Stimulated activated naive CD8-positive, alpha-beta T cell treated with anti-CD3 and anti-CD28 coated beads, Interleukin-15, Interleukin-2, amounts not matched to agents 100 U/mL and 50 U/mL, for 24 hours (primary cell): Measurements from ENCODE around the gene HNRNPL.
"Not testable (repeated sequence)": the region's sequence is repeated elsewhere in the genome, so short reads cannot be mapped to it uniquely, and the experiment has no call there.

Experiments used
- ATAC-seq: fragments of 150-1000 bp; cut with Tn5 transposase; one replicate; pipeline ENCODE4 v1.10.0; 2021
- DNase-seq: peaks from one replicate; pipeline ENCODE4 v3.0.0; 2021

The HNRNPL gene

DNA sequence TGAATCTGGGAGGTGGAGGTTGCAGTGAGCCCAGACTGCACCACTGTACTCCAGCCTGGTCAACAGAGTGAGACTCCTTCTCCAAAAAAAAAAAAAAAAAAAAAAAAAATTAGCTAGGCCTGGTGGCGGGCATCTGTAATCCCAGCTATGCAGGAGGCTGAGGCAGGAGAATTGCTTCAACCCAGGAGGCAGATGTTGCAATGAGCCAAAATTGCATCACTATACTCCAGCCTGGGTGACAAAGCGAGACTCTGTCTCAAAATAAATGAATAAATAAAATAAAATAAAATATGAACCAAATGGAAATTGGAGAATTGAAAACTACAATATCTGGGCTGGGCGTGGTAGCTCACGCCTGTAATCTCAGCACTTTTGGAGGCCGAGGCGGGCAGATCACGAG, 20.6 kb downstream of the HNRNPL start:
- not testable (repeated sequence) for DNase-seq, ATAC-seq

DNA sequence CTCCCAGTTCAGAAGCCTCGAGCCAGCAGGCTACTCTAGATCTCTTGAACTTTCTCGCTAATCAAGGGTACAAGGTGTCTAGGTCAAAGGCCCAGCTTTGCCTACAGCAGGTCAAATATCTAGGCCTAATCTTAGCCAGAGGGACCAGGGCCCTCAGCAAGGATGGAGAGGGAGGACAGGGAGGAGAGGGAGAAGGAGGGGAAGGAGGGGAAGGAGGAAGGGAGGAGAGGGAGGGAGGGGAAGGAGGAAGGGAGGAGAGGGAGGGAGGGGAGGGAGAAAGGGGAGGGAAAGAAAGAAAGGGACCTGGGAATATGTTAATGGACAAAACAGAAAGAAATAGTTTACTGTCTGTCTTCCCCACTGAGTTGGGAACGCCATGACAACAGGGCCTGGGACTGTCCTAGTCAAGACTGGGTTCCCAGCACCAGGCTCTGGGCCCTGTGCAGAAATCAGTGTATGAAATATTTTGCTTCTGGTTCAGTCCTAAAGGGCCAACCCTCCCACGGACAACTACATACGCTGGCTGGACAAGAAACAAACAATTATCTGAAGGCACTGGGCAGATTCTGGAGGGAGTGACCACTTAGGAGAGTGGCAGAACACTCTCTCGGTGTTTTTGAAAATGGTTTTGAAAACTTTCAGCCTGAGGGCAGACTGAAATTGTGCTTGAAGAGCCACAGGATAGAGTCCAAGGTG, 22.8 kb downstream of the HNRNPL start:
- ATAC-seq, result no peak
- no peak for DNase-seq

DNA sequence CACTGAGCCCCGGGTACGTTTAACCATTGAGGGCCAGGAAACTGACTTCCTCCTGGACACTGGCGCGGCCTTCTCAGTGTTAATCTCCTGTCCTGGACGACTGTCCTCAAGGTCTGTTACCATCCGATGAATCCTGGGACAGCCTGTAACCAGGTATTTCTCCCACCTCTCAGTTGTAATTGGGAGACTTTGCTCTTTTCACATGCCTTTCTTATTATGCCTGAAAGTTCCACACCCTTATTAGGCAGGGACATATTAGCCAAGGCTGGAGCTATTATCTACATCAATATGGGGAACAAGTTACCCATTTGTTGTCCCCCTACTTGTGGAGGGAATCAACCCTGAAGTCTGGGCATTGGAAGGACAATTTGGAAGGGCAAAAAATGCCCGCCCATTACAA, 23.9 kb downstream of the HNRNPL start:
- DNase-seq, ATAC-seq: not testable (repeated sequence)

DNA sequence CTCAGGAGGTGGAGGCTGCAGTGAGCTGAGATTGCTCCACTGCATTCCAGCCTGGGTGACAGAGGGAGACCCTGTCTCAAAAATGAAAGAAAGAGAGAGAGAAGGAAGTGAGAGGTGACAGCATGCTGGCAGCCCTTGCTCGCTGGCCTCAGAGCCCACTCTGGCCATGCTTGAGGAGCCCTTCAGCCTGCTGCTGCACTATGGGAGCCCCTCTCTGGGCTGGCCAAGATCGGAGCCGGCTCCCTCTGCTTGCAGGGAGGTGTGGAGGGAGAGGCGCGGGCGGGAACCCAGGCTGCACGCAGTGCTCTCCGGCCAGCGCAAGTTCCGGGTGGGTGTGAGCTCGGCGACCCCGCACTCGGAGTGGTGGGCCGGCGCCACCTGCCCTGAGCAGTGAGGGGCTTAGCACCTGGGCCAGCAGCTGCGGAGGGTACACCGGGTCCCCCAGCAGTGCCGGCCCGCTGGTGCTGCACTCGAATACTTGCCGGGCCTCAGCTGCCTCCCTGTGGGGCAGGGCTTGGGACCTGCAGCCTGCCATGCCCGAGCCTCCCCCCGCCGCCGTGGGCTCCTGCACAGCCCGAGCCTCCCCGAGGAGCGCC, 28.5 kb downstream of the HNRNPL start:
- not testable (repeated sequence) for DNase-seq

DNA sequence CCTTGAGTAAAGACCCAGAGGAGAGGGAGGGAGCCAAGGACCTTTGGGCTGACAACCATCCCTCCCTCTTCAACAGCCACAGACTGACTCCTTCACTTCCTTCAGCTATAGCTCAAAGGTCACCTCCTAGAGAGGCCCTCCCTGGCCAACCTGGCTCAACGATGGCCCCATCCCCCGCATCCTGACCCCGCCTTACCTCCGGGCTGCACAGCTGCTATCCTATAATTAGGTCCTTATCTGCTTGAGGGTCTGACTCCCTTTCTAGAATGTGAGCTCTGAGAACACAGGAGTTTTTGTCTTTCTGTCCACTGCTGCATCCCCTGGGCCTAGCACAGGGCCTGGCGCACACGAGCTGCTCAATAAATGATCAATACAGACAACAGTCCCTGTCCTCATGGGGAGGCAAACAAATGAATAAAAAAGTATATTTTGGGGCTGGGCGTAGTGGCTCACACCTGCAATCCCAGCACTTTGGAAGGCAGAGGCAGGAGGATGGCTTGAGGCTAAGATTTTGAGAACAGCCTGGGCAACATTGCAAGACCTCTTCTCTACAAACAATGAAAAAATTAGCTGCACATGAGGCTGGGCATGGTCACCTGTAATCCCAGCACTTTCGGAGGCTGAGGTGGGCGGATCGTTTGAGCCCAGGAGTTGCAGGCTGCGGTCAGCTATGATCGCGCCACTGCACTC, 30.4 kb downstream of the HNRNPL start:
- peak; percentile 23 for ATAC-seq
- no peak for DNase-seq

More for the DNA sequence above, 28.5 kb downstream of the HNRNPL start:
- not testable (repeated sequence) for ATAC-seq

DNA sequence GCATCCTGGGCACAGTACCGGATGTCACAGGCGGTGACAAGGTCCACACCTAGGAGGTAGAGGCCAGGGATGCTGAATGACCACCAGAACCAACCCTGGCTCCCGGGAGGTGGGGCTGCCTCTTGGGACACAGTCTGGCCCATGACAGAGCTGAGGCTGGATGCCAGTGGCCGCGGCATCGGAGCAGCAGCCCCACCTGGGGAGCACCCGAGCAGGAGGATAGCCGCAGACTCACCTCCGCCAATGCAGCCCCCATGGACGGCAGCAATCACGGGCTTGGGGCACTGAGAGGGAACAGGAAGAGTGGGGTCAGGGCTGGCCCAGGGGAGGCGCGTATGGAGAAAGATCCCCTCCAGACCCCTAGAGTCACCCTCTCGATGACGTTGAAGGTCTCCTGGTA, 32.7 kb downstream of the HNRNPL start:
- ATAC-seq (no peak), DNase-seq (no peak)

DNA sequence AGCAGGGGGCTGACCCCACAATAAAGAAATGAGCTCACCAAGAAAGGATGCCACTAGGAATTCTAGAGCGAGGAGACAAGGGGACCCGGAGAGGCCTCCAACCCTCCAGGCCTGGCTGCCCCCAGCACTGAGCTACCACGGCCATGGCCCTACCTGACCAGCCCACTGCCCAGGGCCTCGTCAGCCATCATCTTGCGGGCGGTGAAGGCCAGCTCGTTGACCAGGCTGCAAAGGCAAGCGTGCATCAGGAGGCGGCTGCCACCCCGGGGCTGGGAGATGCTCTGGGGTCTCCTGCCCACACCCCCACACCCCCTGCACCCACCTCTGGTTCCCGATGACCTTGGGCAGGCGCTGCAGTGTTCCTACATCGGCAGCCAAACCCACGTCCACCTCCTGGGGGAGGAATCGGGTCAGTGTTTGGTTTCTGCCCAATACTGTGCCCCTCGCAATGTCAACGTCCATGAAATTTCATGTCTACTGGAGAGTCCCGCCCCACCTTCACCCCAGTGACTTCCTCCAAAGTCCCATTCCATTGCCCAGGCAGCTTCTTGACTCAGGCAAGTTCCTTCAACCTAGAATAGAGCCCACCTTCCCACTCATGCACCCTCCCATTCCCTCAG, 33.5 kb downstream of the HNRNPL start:
- ATAC-seq (no peak), DNase-seq (no peak)

DNA sequence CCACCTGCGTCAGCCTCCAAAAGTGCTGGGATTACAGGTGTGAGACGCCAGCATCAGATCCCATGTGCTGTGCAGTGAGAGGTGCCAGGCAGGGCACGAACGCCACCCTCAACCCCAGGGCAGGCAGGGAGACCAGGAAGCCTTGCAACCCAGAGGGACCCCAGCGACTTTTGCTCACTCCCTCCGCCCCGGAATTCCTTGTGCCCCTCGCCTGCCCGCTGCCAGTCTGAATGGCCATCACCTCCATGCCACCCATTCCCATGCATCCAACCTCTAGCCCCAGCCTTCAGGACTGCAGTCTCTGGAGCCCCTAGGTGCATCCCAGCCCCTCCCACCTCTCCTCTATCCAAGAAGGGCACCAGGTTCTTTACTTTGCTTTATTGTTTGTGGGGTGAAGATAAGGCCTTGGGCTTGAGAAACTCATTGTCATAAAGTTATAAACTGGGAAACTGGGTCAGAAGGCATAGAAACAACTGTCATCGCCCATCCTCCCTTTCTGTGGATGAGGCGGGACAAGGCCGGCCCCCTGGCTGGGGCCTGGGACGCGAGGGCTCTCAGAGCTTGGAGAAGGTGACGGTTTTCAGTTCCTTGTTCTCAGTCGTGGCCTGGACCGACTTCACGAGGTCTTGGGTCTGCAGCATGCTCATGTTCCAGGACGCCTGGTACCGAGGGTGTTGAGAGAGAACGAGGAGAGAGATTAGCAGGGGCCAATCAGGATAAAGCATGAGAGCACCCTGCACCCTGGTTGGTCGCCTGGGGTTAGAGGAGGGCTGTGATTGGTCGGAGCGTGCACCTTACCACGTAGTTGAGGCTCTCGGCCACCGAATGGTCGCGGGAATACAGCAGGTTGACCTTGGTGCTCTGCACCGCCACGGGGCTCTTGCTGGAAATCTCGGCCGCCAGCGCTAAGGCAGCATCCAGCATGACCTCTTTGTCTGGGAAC, 34.5 kb downstream of the HNRNPL start:
- ATAC-seq, result no peak
- DNase-seq, result no peak

DNA sequence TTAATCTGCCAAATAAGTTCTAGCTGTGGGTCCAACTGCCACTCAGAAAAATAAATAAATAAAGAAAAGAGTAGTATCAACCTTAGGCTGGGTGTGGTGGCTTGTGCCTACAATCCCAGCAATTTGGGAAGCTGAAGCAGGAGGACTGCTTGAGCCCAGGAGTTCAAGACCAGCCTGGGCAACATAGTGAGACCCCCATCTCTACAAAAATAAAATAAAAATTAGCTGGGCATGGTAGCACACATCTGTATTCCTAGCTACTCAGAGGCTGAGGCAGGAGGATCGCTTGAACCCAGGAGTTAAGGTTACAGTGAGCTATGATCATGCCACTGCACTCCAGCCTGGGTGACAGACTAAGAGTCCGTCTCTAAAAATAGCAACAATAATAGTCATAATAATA, 35.9 kb downstream of the HNRNPL start:
- not testable (repeated sequence) for ATAC-seq, DNase-seq

DNA sequence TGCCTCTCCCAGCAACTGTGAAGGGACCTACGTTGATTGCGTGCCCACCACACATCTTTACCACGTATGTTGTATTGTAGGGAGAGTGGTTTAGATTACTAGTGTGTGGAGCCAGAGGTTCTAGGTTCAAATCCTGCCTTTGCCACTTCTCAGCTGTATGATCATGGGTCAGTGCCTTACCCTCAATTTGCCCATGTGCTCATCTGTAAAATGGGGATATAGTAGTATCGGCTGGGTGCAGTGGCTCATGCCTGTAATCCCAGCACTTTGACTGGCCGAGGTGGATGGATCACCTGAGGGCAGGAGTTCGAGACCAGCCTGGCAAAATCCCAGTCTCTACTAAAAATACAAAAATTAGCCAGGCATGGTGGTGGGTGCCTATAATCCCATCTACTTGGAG, 36.5 kb downstream of the HNRNPL start:
- ATAC-seq, result no peak
- DNase-seq, result no peak

DNA sequence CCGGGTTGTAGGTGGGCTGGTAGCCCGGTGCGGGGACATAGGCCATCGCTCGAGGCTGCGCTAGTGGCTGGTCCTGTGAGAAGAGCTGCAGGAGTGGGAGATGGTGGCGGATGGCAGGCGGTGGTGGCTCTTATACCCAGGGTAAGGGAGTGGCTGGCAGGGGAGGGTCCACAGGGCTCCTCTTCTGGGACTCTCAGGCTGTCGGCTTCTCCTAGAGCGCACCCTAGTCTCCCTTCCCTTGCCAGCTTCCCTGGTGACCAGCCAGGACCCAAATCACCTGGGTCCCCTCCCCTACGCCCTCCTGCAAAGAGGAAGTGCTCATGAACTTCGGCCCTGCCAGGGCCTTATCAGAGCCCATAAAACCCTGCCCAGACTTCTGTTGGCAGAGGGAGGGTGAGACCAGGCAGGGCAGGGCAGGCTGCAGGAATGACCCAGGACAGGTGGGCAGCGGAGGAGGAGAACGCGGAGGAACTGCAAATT, 36.9 kb downstream of the HNRNPL start, which contains the start of gene LGALS4:
TSS of gene LGALS4 (minus strand) at position 105 of the 480 bp plus-strand sequence. CDS start at position 46, 59 bp downstream.
- DNase-seq, result no peak

DNA sequence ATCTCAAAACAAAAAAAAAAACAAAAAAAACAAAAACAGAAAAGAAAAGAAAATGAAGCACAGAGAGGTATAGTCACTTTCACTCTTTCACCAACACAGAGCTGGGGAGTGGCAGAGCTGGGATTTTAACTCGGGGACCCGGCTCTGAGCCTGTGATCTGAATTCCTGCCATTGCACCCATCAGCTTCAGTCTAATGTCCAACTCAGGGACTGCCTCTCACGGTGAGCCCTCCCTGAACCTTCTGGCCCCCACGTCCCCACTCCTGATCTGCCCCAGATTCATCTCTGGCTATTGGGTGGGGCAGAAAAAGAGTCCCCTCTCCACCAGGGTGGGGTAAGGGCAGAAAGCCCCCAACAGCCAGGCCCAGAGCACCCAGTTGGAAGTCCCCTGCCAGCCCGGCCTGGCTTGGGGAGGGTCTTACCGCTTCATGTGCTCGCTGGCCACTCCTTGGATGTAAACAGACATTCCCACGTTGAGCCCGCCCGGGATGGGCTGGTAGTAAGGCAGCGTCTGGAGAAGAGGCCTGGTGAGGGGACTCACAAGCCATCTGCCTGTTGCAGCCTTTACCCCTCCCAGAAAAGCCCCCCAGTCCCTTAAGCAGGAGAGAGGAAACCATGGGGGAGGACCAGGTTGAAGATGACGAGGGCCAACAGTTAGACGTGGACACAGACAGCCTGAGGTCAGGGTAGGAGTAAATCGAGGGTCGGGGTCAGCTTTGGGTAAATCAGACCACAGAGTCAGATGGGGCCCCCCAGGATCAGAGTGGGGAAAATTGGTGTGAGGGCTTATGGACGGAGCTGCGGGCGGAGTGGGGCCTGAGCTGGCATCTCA, 37.6 kb downstream of the HNRNPL start:
- ATAC-seq, result no peak
- no peak for DNase-seq

More for the DNA sequence above, 36.9 kb downstream of the HNRNPL start, which contains the start of gene LGALS4:
- no peak for ATAC-seq

DNA sequence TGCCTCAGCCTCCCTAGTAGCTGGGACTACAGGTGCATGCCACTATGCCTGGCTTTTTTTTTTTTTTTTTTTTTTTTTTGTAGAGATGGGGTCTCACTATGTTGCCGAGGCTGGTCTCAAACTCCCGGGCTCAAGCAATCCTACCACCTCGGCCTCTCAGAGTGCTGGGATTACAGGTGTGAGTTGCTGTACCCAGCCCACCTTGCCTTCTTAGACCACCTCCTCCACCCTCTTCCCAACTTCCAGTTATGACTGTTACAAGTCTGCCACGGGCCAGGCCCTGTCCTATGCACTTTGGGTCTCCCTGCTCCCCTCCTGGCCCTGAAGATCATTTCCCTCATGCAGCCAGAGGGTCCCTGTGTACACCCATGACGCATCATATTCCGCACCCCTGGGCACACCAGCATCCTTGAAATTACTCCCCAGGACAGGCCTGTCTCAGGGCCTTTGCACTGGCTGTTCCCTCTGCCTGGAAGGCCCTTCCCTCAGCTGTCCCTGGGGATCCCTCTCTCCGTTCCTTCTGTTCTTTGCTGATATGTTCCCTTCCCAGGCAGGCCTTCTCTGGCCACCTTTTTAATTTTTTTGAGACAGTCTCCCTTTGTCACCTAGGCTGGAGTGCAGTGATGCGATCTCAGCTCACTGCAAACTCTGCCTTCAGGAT, 40.1 kb downstream of the HNRNPL start:
- DNase-seq, result no peak
- ATAC-seq, result no peak

DNA sequence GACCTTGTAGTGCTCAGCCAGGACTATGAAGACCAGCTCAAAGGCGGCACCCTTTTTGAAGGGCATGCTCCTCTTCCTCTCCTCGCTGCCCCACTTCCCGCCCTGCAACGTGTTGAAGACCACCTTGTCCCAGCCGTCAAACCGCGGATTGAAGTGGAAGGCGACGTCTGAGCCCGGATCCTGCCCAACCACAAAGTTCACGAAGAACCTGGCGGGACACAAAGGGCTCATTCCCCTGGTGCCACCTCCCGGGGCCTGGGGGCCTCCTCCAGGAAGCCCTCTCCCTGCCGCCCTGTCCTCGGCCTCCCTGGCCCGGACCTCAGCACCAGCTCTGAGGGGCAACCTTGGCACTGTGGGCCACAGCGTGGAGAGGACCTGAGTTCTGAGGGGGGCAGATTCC, 41.0 kb downstream of the HNRNPL start:
- DNase-seq, result no peak
- no peak for ATAC-seq

DNA sequence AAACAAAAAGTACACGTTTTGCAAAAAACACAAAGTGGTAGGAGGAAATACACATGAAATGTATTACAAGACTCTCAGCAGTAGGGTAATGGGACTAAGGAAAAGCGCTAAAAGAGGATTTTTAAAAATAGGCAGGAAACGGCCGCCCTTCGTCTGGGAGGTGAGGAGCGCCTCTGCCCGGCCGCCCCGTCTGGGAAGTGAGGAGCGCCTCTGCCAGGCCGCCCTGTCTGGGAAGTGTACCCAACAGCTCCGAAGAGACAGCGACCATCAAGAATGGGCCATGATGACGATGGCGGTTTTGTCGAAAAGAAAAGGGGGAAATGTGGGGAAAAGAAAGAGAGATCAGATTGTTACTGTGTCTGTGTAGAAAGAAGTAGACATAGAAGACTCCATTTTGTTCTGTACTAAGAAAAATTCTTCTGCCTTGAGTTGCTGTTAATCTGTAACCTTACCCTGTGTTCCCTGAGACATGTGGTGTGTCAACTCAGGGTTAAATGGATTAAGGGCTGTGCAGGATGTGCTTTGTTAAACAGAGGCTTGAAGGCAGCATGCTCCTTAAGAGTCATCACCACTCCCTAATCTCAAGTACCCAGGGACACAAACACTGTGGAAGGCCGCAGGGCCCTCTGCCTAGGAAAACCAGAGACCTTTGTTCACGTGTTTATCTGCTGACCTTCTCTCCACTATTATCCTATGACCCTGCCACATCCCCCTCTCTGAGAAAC, 42.2 kb downstream of the HNRNPL start:
- DNase-seq, ATAC-seq: not testable (repeated sequence)

DNA sequence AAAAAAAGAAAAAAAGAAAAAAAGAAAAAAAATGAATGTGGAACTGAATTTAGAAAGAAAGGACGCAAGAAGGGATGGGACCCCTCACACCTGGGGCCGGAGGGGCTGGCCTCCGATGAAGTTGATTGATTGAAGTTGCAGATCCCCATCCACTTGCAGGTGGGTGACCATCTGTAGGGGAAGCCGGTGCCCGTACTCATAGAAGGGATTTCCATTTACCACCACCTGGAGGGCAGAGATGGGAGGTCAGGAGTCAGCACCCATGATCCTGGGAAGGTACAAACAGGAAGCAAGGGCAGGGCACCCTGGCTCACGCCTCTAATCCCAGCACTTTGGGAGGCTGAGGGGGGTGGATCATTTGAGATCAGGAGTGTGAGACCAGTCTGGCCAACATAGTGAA, 43.4 kb downstream of the HNRNPL start:
- DNase-seq (no peak), ATAC-seq (no peak)

DNA sequence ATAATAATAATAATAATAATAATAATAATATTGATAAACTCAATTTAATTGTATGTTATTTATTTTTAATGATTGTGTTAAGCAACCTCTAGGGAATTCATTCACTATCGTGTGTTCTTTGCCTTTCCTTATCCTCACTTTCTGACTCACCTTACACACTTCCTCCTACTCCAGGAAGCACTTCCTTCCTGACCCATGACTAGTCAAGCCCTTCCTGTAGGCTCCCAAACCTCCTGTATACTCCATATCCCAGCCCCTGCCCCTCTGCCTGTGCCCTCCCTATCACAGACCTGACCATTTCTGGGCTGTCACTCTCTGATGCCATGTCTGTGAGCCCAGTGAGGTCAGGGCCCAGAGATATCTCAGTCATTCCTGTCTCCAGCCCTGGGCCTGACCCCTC, 44.6 kb downstream of the HNRNPL start:
- ATAC-seq (no peak), DNase-seq (no peak)

DNA sequence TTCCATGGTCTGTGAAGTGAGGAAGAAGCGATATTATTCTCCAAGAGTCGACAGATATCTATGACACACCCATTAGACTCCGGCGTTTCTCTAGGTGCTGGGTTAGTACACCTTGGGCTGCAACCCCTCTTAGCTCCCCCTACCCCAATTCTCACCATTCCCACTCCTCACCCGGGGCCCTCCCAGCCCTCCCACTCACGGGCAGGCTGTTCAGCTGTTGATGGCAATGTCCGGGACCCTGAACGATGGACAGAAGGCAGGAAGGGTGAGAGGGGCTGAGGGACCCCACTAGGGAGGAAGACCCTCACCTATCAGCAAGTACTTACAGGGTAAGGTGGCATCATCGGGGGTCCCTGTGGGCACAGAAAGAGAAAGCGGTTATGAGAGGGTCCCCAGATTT, 46.2 kb downstream of the HNRNPL start:
- DNase-seq (no peak), ATAC-seq (no peak)

DNA sequence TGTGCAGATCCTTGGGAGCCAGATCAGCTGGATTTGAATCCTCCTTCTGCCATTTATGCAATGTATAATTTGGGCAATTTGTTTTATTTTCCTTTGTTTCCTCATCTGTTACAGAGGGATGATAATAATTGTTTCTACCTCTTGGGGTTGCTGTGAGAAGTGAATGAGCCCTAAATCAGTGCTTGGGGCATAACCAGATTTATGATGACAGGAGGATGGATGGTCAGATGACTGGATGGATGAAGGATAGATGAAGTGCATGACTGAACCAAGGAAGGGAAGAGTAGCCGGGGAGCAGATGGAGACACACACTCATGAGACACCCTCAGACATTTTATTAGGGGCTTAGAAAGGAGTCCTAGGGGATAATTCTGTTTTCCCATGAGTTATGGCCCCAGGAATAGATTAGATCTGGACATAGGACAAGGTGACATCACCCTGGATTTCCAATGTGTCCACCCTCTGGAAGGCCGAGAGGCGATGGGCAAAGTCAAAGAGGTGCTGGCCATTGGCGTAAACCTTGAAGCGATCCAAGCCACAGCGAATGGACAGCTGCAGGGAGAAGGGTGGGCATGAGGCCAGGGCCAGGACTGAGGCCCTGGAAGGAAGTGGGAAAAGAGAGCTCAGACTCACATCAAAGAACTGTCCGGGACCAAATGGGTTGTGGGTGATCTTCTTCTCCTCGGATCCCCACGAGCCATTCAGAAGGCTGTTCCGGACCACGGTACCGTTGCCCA, 48.3 kb downstream of the HNRNPL start:
- ATAC-seq (no peak), DNase-seq (no peak)
